ENCODE data around the gene IMMP2L.

IMMP2L gene

DNA sequence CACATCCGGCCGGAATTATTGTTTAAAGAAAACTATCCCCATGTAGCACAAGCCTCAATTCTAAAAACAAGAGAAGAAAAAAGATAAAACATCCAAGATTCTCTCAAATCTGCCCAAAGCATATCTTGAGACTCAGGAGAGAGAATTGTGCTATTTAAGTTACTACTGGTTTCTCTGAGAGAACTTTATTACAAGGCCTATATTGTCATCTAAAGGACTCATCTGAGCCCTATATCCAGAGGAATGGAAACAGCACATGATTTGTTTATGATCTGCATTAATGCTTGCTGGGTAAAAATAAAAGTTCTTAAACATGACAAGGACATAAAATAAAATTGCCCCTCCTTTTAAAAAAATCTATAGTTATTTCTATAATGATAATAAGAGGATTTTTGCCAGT lies 446.3 kb downstream of the IMMP2L start:
- no peak overlapping the region for H3K4me2 ChIP-seq (ENCODE audit: low read depth, low read length, poor library complexity, severe bottlenecking)
- peaks cover 13% of the 10 kb centered on the region; the same call in 1 of the 2 replicates for H3K36me3 ChIP-seq (ENCODE audit: low read length)
- H3K79me2 ChIP-seq (ENCODE audit: insufficient read depth, low read length) = peaks cover 5% of the 10 kb centered on the region; the same call in 1 of the 2 replicates
- H4K20me1 ChIP-seq (ENCODE audit: low read depth, low read length) = no peaks in the 10 kb centered on the region
- TF ChIP-seq, protein P1, sequence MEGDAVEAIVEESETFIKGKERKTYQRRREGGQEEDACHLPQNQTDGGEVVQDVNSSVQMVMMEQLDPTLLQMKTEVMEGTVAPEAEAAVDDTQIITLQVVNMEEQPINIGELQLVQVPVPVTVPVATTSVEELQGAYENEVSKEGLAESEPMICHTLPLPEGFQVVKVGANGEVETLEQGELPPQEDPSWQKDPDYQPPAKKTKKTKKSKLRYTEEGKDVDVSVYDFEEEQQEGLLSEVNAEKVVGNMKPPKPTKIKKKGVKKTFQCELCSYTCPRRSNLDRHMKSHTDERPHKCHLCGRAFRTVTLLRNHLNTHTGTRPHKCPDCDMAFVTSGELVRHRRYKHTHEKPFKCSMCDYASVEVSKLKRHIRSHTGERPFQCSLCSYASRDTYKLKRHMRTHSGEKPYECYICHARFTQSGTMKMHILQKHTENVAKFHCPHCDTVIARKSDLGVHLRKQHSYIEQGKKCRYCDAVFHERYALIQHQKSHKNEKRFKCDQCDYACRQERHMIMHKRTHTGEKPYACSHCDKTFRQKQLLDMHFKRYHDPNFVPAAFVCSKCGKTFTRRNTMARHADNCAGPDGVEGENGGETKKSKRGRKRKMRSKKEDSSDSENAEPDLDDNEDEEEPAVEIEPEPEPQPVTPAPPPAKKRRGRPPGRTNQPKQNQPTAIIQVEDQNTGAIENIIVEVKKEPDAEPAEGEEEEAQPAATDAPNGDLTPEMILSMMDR (IDR thresholded peaks at IDR 0.05; ENCODE audit: insufficient read depth, low read length, poor library complexity, severe bottlenecking) = no peak
- no peak for TF ChIP-seq EZH2phosphoT487 (conservative IDR thresholded peaks at IDR 0.05; ENCODE audit: low read length)
- no peaks in the 10 kb centered on the region for H3K9me3 ChIP-seq (ENCODE audit: insufficient read depth, low read length)
- no peak overlapping the region for H3K9ac ChIP-seq (ENCODE audit: low read length)
- no peaks in the 10 kb centered on the region for H3K9me2 ChIP-seq (replicated peaks; ENCODE audit: insufficient read depth, low read length)
- no peaks in the 10 kb centered on the region for H3K27me3 ChIP-seq (ENCODE audit: low read length)
- no peak overlapping the region for H3K27ac ChIP-seq (ENCODE audit: low read depth, low read length)
- H3F3A ChIP-seq (ENCODE audit: insufficient read depth) = no peaks in the 10 kb centered on the region; the same call in 1 of the 2 replicates
- H3K4me3 ChIP-seq (ENCODE audit: insufficient read depth, low read length, poor library complexity, severe bottlenecking) = no peak overlapping the region
- no peak overlapping the region for H2AFZ ChIP-seq (ENCODE audit: low read depth, low read length, severe bottlenecking)

DNA sequence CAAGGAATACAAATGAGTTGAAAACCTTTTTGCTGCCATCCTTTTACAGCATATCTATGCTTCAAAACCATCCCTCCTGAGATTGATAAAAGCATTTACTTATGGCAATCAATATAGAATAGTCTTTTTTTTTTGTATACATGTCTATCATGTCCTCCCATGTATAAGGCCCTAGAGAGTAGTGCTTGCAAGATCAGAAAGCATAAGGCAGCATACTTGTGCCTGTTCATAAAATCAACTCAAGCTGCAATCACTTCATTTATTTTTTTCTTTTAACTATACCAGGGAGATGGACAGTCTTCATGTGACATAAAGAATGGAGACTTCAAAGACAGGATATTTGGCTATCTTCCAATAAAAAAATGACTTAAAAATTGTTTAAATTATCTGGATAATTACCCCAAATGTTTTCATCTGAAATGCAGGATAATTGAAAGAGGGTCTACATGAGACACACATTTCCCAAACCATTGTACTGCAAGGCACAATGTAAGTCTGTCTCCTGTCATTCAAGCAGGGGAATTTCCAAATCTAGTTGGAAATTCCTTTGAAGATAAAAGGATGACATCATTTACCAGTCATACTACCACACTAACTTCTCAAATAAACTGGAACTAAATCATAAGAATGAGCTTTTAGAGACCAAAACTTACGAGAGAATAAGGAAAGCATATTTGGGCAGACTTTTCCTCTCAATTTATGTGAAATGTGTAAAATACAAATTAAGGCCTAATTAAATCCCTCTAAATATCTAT lies 448.9 kb downstream of the IMMP2L start:
- H3K27ac ChIP-seq (ENCODE audit: low read depth, low read length) = no peak overlapping the region
- no peak overlapping the region for H3K4me3 ChIP-seq (ENCODE audit: insufficient read depth, low read length, poor library complexity, severe bottlenecking)
- H3K4me2 ChIP-seq (ENCODE audit: low read depth, low read length, poor library complexity, severe bottlenecking) = no peak overlapping the region
- no peaks in the 10 kb centered on the region; the same call in 1 of the 2 replicates for H3F3A ChIP-seq (ENCODE audit: insufficient read depth)
- H4K20me1 ChIP-seq (ENCODE audit: low read depth, low read length) = no peaks in the 10 kb centered on the region
- H3K36me3 ChIP-seq (ENCODE audit: low read length) = peaks cover 17% of the 10 kb centered on the region; the same call in 1 of the 2 replicates
- no peak overlapping the region for H3K9ac ChIP-seq (ENCODE audit: low read length)
- H3K9me3 ChIP-seq (ENCODE audit: insufficient read depth, low read length) = no peaks in the 10 kb centered on the region
- no peaks in the 10 kb centered on the region for H3K27me3 ChIP-seq (ENCODE audit: low read length)
- H3K9me2 ChIP-seq (replicated peaks; ENCODE audit: insufficient read depth, low read length) = no peaks in the 10 kb centered on the region
- no peaks in the 10 kb centered on the region; the same call in 1 of the 2 replicates for H3K79me2 ChIP-seq (ENCODE audit: insufficient read depth, low read length)
- TF ChIP-seq, protein P1 (IDR thresholded peaks at IDR 0.05; ENCODE audit: insufficient read depth, low read length, poor library complexity, severe bottlenecking) = no peak
- TF ChIP-seq EZH2phosphoT487 (conservative IDR thresholded peaks at IDR 0.05; ENCODE audit: low read length) = no peak
- H2AFZ ChIP-seq (ENCODE audit: low read depth, low read length, severe bottlenecking) = no peak overlapping the region

- no peaks in the 10 kb centered on the region; the same call in none of the 2 replicates for H3K79me2 ChIP-seq (ENCODE audit: insufficient read depth, low read length)
- no peak overlapping the region for H3K4me2 ChIP-seq (ENCODE audit: low read depth, low read length, poor library complexity, severe bottlenecking)
- no peaks in the 10 kb centered on the region for H4K20me1 ChIP-seq (ENCODE audit: low read depth, low read length)
- H3F3A ChIP-seq (ENCODE audit: insufficient read depth) = peaks cover 2% of the 10 kb centered on the region; the same call in 1 of the 2 replicates
- H3K9ac ChIP-seq (ENCODE audit: low read length) = no peak overlapping the region
- no peak overlapping the region for H2AFZ ChIP-seq (ENCODE audit: low read depth, low read length, severe bottlenecking)
- no peaks in the 10 kb centered on the region for H3K9me3 ChIP-seq (ENCODE audit: insufficient read depth, low read length)
- no peak overlapping the region for H3K4me3 ChIP-seq (ENCODE audit: insufficient read depth, low read length, poor library complexity, severe bottlenecking)
- H3K36me3 ChIP-seq (ENCODE audit: low read length) = peaks cover 14% of the 10 kb centered on the region; the same call in 1 of the 2 replicates
- TF ChIP-seq, protein P1 (IDR thresholded peaks at IDR 0.05; ENCODE audit: insufficient read depth, low read length, poor library complexity, severe bottlenecking) = no peak
- no peak for TF ChIP-seq EZH2phosphoT487 (conservative IDR thresholded peaks at IDR 0.05; ENCODE audit: low read length)
- H3K27ac ChIP-seq (ENCODE audit: low read depth, low read length) = no peak overlapping the region
- no peaks in the 10 kb centered on the region for H3K27me3 ChIP-seq (ENCODE audit: low read length)
- H3K9me2 ChIP-seq (replicated peaks; ENCODE audit: insufficient read depth, low read length) = no peaks in the 10 kb centered on the region
Observed at GRCh38 chr7:111112439-111112838, 449.9 kb downstream of the IMMP2L start.

All from SU-DHL-6 (cell line).